GM12891 (cell line): ENCODE data around the gene FAM151B.

Experiments
- POLR2A ChIP-seq: IDR thresholded peaks from 2 replicates; pipeline ENCODE4 v1.6.1; 2011; ENCODE audit warnings: low read depth, low read length, control low read depth
- TAF1 ChIP-seq: IDR thresholded peaks from 2 replicates; pipeline ENCODE4 v1.6.1; 2011; ENCODE audit warnings: low read depth, low read length, control low read depth

DNA sequence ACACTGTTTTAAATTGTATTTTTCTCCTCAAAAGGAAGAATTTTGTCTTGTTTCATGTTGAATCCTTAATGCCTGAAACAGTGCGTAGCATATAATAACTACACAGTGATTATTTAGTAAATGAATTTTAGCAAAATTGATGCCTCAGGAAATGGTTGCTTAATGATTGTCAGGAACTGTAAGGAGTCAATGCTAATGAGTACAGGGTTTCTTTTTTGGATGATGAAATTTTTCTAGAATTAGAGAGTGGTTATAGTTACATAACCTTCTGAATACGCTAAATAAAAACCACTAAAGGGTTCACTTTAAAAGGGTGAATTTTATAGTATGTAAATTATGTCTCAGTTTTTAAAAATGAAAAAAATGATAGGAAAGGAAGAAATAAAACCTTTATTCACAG, 14.9 kb downstream of the FAM151B start:
- TF ChIP-seq POLR2A (no peak), TAF1 (no peak)
